Measurements from ENCODE around the gene AK3.
"Not testable (repeated sequence)": the region's sequence is repeated elsewhere in the genome, so short reads cannot be mapped to it uniquely, and the experiment has no call there.

AK3 gene

GRCh38 chr9:4756420-4756819 is 15.4 kb upstream of the AK3 start:
- Histone ChIP-seq H3K79me2 (ENCODE audit: insufficient read depth, low read depth) (no peaks in the 10 kb centered on the region), H3K27ac (no peak overlapping the region), H3K4me2 (no peak overlapping the region), H3K9ac (no peak overlapping the region), H3K27me3 (ENCODE audit: insufficient read depth, low read depth) (no peaks in the 10 kb centered on the region), H2AFZ (ENCODE audit: low read depth) (no peak overlapping the region), H3K36me3 (ENCODE audit: insufficient read depth) (no peaks in the 10 kb centered on the region), H3K4me3 (IDR thresholded peaks at IDR 0.05; ENCODE audit: insufficient read depth, low read depth, low read length) (no peak overlapping the region), H3K4me1 (ENCODE audit: low read depth, poor library complexity, severe bottlenecking) (no peaks in the 10 kb centered on the region), H4K20me1 (ENCODE audit: insufficient read depth) (no peaks in the 10 kb centered on the region)
- TF ChIP-seq, protein P1, sequence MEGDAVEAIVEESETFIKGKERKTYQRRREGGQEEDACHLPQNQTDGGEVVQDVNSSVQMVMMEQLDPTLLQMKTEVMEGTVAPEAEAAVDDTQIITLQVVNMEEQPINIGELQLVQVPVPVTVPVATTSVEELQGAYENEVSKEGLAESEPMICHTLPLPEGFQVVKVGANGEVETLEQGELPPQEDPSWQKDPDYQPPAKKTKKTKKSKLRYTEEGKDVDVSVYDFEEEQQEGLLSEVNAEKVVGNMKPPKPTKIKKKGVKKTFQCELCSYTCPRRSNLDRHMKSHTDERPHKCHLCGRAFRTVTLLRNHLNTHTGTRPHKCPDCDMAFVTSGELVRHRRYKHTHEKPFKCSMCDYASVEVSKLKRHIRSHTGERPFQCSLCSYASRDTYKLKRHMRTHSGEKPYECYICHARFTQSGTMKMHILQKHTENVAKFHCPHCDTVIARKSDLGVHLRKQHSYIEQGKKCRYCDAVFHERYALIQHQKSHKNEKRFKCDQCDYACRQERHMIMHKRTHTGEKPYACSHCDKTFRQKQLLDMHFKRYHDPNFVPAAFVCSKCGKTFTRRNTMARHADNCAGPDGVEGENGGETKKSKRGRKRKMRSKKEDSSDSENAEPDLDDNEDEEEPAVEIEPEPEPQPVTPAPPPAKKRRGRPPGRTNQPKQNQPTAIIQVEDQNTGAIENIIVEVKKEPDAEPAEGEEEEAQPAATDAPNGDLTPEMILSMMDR (conservative IDR thresholded peaks at IDR 0.05; ENCODE audit: low read depth, low read length) = no peak

DNA sequence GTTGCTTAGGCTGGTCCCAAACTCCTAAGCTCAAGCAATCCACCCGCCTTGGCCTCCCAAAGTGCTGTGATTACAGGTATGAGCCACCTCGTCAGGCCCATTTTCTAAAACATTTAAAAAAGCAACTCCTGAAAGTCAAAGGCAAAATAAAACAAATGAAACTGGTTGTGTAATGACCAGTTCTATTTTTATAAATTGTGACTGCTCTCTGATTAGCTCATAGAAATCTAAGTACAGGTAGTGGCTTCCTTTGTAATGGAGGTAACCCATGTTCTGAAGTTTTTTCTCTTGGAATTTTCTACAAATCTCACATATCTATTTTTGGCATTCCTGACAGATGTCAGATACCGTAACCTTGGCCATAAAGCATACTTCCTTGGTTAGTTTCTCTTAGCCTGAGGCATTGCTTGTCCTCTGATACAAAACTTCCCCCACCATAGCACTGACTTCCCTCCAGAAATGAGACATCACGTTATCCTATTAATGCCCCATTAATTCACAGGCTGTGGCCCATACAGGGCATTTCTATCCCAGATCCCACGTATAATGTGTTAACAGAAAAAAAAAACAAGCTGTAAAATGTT is 14.1 kb upstream of the AK3 start:
- Histone ChIP-seq H4K20me1 (ENCODE audit: insufficient read depth) (no peaks in the 10 kb centered on the region), H3K4me3 (IDR thresholded peaks at IDR 0.05; ENCODE audit: insufficient read depth, low read depth, low read length) (no peak overlapping the region), H3K9ac (no peak overlapping the region), H3K79me2 (ENCODE audit: insufficient read depth, low read depth) (no peaks in the 10 kb centered on the region), H3K27me3 (ENCODE audit: insufficient read depth, low read depth) (no peaks in the 10 kb centered on the region), H3K36me3 (ENCODE audit: insufficient read depth) (no peaks in the 10 kb centered on the region), H3K4me2 (no peak overlapping the region), H3K27ac (no peak overlapping the region), H2AFZ (ENCODE audit: low read depth) (no peak overlapping the region), H3K4me1 (ENCODE audit: low read depth, poor library complexity, severe bottlenecking) (no peaks in the 10 kb centered on the region)
- TF ChIP-seq, protein P1 (conservative IDR thresholded peaks at IDR 0.05; ENCODE audit: low read depth, low read length) = no peak

- H4K20me1 ChIP-seq (ENCODE audit: insufficient read depth); H3K4me1 ChIP-seq (ENCODE audit: low read depth, poor library complexity, severe bottlenecking); H3K36me3 ChIP-seq (ENCODE audit: insufficient read depth); H3K79me2 ChIP-seq (ENCODE audit: insufficient read depth, low read depth); H3K27ac ChIP-seq; H3K9ac ChIP-seq; H3K27me3 ChIP-seq (ENCODE audit: insufficient read depth, low read depth); H3K4me3 ChIP-seq (IDR thresholded peaks at IDR 0.05; ENCODE audit: insufficient read depth, low read depth, low read length); H3K4me2 ChIP-seq; H2AFZ ChIP-seq (ENCODE audit: low read depth): not testable (repeated sequence)
These were observed 13.5 kb upstream of the AK3 start for GRCh38 chr9:4754530-4754929.

GRCh38 chr9:4750023-4750673 is 9.1 kb upstream of the AK3 start:
- Histone ChIP-seq H3K27ac (no peak overlapping the region), H3K4me2 (no peak overlapping the region), H4K20me1 (ENCODE audit: insufficient read depth) (no peaks in the 10 kb centered on the region), H3K4me1 (ENCODE audit: low read depth, poor library complexity, severe bottlenecking) (no peaks in the 10 kb centered on the region), H3K4me3 (IDR thresholded peaks at IDR 0.05; ENCODE audit: insufficient read depth, low read depth, low read length) (no peak overlapping the region), H3K79me2 (ENCODE audit: insufficient read depth, low read depth) (no peaks in the 10 kb centered on the region), H2AFZ (ENCODE audit: low read depth) (no peak overlapping the region), H3K9ac (no peak overlapping the region), H3K27me3 (ENCODE audit: insufficient read depth, low read depth) (no peaks in the 10 kb centered on the region), H3K36me3 (ENCODE audit: insufficient read depth) (no peaks in the 10 kb centered on the region)
- TF ChIP-seq, protein P1 (conservative IDR thresholded peaks at IDR 0.05; ENCODE audit: low read depth, low read length) = peak; percentile 53; the same call in 1 of the 2 replicates

GRCh38 chr9:4748612-4749011 is 7.6 kb upstream of the AK3 start:
- no peak overlapping the region for H3K4me3 ChIP-seq (IDR thresholded peaks at IDR 0.05; ENCODE audit: insufficient read depth, low read depth, low read length)
- H3K27ac ChIP-seq = no peak overlapping the region
- H3K79me2 ChIP-seq (ENCODE audit: insufficient read depth, low read depth) = no peaks in the 10 kb centered on the region
- H3K4me1 ChIP-seq (ENCODE audit: low read depth, poor library complexity, severe bottlenecking) = no peaks in the 10 kb centered on the region
- TF ChIP-seq, protein P1 (conservative IDR thresholded peaks at IDR 0.05; ENCODE audit: low read depth, low read length) = no peak
- H3K27me3 ChIP-seq (ENCODE audit: insufficient read depth, low read depth) = no peaks in the 10 kb centered on the region
- no peak overlapping the region for H3K9ac ChIP-seq
- no peaks in the 10 kb centered on the region for H4K20me1 ChIP-seq (ENCODE audit: insufficient read depth)
- H3K36me3 ChIP-seq (ENCODE audit: insufficient read depth) = no peaks in the 10 kb centered on the region
- H3K4me2 ChIP-seq = no peak overlapping the region
- no peak overlapping the region for H2AFZ ChIP-seq (ENCODE audit: low read depth)

Measured in KMS-11 (cell line).